Stimulated activated CD8-positive, alpha-beta memory T cell treated with anti-CD3 and anti-CD28 coated beads, Interleukin-4, amount 100 ng/mL, for 4 hours (primary cell): ENCODE data around the gene COLEC12.

Experiments
- DNase-seq, 2 donors: peaks; one replicate each; pipeline ENCODE4 v3.0.0-alpha.2; 2020; ENCODE audit warnings: low read depth in 2 of 2, low spot score in 1 of 2

COLEC12 gene

GRCh38 chr18:446941-447560 lies 53.5 kb downstream of the COLEC12 start:
- DNase-seq, result no peak

DNA sequence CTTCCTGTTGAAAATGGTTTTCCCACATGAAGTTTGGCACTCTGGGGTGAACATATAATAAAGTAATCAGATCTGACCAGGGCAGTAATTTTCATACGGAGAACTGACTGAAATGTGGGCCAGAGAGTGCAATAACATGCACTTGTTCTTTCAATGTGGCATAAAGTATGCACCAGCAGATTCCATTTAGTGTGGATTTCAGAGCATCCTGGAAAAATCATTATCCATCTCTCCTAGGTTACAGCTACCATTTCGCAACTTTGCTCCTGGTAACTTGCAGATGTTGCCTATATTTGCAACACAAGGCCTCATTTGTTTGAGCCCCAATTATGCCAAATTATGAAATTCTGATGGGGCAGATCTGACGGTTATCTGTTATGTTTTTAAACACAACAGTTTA lies 55.4 kb downstream of the COLEC12 start:
- no peak for DNase-seq

GRCh38 chr18:438571-438970 lies 61.9 kb downstream of the COLEC12 start:
- no peak for DNase-seq

DNA sequence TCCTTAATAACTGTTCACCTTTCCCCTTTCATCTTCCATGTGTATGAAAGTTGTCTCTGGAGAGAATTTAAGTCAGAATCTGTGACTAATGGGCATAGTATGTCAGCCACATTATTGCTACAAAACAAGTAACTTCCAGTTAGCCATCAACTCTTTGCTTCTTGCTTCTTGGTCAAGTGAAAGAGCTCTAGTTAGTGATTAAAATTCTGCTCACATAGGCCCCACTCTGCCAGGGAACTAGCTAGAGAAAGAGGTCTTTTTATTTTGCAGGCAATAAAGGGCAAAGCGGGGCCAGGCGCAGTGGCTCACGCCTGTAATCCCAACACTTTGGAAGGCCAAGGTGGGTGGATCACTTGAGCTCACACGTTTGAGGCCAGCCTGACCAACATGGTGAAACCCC lies 64.6 kb downstream of the COLEC12 start:
- DNase-seq, result no peak

GRCh38 chr18:434410-434809 lies 66.1 kb downstream of the COLEC12 start:
- DNase-seq, result no peak

DNA sequence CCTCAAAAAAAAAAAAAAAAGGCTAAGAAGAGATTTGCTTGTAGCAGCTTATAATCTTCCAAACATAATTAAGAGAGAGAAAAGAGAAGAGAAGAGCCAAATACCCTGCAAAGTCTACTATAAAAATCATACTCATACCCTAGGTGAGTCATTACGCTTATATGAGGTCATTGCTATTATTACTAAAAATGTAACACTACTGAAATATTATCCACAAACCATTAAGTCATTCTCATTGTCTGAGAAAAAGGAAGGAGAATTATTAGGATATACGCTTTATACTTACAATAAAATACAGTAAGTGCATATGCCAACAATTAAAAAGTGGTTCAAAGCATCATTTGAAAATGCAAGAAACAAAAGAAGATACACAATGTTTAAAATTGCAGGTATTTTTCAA lies 66.5 kb downstream of the COLEC12 start:
- no peak for DNase-seq

DNA sequence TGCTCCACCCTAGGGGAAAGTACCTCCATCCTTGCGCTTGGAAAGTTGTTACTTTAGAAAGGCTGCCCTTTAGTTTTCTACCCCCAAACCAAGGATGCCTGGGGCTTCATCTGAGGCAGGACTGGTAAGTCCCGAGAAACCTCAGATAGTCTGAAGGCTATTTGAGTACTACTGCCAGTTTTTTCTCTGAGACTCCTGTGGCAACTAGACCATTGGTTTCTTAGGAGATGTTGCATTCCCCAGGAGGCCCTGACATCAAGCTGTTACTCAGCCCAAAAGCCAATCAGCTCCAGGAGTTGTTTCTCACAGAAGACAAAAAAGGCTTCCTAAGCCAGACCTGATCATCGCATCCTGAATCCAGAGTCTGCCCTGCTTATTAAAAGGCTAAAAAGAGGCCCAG lies 67.2 kb downstream of the COLEC12 start:
- DNase-seq, result no peak

DNA sequence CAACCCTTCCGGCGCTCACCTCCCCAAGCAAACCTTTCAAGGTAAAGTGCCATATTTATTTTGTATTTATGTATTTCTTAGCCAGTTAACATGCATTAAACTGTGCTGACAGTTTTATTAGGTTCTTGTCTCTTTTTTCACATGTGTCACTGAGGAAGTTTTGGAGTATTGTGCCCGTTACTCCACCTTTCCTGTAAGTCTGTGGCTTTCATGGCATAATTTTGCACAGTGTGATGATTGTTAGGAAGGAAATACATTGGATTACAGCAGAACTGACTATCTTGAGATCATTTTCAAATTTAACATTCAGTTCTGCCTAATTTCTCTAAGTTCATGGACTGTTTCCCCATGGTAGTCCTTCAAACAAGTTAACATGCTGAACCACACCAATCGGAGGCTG lies 67.7 kb downstream of the COLEC12 start:
- DNase-seq, result no peak

DNA sequence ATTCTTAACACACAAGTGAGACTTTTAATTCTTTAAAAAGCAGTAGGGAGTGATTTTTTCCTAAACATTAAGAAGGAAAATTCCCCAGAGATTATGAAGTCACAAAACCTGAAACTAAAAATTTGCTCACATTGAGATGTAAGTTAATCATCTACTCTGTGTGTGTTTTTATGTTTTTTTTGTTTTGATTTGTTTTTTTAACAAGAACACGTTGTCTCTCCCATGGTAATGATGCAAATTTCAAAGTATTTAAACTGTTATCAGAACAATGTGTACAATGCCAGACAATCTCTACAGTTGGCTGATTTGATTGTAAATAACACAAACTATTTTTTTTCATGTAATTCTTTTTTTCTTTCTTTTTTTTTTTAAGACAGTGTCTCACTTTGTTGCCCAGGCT lies 71.5 kb downstream of the COLEC12 start:
- DNase-seq, result no peak

DNA sequence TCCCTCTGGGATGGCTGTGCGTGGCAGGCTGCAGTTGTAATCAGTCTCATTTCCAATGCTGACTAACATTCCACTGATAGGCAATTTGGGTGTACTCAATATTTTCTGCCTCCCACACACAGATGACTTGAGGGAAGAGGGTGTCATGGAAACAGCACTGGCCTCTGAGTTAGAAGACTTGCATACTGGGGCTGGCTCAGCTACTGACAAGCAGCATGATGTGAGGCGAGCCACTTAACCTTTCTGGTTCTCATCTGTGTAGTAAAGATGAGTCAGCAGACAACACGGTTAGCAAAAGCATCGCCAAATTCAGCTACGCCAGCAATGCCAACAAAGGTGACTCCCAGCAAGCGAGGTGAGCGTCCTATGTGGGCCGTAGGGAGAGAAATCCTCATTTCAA lies 73.5 kb downstream of the COLEC12 start:
- no peak for DNase-seq

DNA sequence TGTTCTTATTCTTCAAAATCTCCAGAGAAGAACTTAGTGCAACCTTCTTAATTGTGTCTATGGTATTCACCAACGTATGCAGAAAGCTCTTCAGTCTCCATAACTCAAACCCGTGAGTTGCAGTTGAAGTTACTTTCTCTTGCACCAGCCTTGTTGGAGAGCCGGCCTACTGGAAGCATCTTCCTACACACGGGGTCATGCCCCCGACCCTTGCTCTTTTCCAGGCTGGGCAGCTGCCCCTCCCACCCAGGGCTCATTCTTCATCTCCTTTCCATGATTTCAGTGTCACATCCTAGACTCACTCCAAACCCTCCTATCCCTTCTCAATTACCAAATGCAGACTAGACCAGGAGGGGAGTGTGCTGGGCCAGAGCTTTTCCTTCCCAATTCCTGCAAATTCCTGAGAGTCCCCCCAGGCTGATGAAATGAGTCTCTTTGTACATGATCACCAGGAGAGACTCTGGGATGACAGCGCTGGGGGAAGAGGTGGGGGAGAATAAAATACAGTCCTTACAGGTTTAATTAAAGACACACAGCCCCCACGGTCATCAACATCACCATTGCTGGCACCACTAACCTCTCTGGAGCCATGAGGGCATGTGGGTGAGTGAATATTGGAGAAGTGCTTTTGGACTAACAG lies 75.3 kb downstream of the COLEC12 start:
- DNase-seq, result no peak

- no peak for DNase-seq
Observed at GRCh38 chr18:424668-425067, 75.8 kb downstream of the COLEC12 start.

DNA sequence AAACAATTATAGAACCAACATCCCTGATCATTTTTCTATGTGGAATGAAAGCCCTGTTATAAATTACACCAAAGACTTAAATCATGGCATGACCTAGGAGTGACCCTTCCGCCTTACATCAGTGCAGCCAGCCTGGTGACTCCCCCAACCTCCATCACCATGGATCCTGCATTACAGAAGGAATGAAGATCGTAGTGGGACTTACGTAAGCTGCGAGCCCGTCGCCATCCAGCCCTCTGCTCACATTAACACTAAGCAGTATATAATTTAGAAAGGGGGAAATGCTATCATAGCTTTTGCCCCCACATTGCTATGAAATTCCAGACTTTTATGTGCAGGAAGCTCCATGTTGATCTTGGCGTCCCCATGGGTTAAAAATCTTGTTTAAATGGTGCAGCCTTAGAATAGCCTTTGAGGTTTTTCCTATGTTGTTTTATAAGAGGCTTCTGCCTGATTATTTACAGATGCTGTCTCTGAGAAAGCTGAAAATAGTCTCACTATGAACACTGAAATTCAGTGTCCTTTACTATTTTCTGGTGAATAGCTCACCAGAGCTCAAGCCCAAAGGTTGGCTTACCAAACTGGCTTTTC lies 76.3 kb downstream of the COLEC12 start:
- DNase-seq, result no peak

DNA sequence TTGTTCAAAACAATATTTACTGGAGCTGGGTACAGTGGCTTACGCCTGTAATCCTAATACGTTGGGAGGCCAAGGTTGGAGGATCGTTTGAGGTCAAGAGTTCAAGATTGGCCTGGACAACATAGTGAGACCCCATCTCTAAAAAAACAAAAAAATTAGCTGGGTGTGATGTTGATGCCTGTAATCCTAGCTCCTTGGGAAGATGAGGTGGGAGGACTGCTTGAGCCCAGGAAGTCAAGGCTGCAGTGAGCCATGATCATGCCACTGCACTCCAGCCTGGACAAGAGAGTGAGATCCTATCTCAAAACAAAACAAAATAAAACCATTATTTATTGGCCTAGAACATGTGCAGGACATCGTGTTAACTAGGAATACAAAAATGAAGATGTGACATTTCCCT lies 77.5 kb downstream of the COLEC12 start:
- no peak for DNase-seq

- DNase-seq, result no peak
Observed at GRCh38 chr18:421247-422155, 79.0 kb downstream of the COLEC12 start.

- no peak for DNase-seq
Observed at GRCh38 chr18:420661-421246, 79.7 kb downstream of the COLEC12 start.

- DNase-seq, result no peak
Observed at GRCh38 chr18:419541-420175, 80.8 kb downstream of the COLEC12 start.

GRCh38 chr18:417495-417894 lies 83.0 kb downstream of the COLEC12 start:
- DNase-seq, result no peak

DNA sequence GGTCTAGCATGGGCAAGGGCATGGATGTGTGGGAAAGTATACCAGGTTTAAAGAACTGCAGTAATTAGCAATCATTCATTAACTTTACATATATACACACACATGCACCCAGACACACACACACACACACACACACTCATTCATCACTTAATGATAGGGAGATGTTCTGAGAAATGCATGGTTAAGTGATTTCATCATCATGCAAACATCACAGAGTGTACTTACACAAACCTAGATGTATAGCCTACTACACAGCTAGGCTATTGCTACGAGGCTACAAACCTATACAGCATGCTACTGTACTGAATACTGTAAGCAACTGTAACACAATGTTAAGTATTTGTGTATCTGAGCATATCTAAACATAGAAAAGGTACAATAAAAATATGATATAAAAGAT lies 83.6 kb downstream of the COLEC12 start:
- no peak for DNase-seq

DNA sequence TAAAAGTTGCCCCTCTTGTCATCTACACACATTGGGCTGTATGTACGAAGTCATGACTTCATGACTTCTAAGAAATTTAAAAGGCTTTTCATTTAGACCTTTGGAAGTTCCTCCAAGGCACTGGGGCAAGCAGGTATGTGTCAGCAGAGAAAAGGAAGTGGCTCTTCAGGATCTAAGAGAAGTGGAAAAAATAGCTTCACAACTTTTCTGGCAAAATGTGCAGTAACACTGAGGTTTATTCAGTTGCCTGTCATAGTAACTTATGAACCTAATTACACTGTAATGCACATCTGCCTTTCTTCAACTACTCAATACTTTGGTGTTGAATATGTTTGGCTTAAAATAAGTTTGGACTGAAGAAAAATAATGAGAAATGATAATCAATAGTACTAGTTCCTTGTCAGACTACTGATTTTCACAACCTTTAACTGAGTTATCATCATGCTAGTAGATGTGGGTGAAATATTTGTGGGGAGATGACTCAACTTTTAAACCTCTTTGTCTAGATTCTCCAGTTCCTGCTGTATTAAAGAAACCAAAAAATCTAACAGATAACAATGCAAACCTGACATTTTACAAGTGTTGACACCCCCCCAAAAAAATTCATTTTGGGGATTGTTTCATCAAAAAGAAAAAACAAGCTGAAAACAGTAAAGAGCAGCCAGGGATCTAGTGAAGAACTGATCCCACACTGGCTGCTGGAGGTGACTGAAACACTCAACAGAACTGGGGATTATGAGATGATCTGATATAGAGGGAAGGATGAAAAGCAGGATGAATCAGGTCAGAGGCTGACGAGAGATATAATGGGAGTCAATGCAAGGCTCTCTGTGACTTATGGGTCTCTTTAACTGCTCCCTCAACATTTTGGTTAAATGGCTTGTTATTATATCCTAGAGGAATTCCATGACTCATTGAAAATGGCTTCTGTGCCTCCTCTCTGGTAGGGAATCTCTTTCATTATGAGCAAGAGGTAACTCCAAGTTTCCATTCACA lies 84.6 kb downstream of the COLEC12 start:
- no peak for DNase-seq
